GM21390 (cell line): ENCODE results near the gene SPATA33.
A peak's percentile ranks its signal among the peaks of the same experiment; 100 is the strongest.
"Not testable (repeated sequence)": the region's sequence is repeated elsewhere in the genome, so short reads cannot be mapped to it uniquely, and the experiment has no call there.

Experiments
- ATAC-seq: cut with Tn5 transposase; IDR thresholded peaks from one replicate; pipeline ENCODE4 v1.9.1; 2021; ENCODE audit not compliant: unreplicated experiment

Gene SPATA33

GRCh38 chr16:89658221-89658879 is 714 bp downstream of the SPATA33 start:
- no peak for ATAC-seq

- no peak for ATAC-seq
These were observed 2.5 kb downstream of the SPATA33 start for GRCh38 chr16:89660146-89660545.

GRCh38 chr16:89661215-89661614 is 3.6 kb downstream of the SPATA33 start:
- ATAC-seq, result no peak

GRCh38 chr16:89664238-89664637 is 6.6 kb downstream of the SPATA33 start:
- ATAC-seq, result not testable (repeated sequence)

GRCh38 chr16:89667000-89667399 is 9.4 kb downstream of the SPATA33 start:
- ATAC-seq, result not testable (repeated sequence)

- ATAC-seq, result no peak
These were observed 10.0 kb downstream of the SPATA33 start for GRCh38 chr16:89667633-89668032.

- ATAC-seq, result no peak
These were observed 11.1 kb downstream of the SPATA33 start for GRCh38 chr16:89668790-89669158.

- ATAC-seq, result no peak
These were observed 12.1 kb downstream of the SPATA33 start for GRCh38 chr16:89669755-89670154.

- no peak for ATAC-seq
These were observed 13.1 kb downstream of the SPATA33 start for GRCh38 chr16:89670496-89671431.

- not testable (repeated sequence) for ATAC-seq
These were observed 13.9 kb downstream of the SPATA33 start for GRCh38 chr16:89671565-89671964.

- ATAC-seq, result no peak
These were observed 14.7 kb downstream of the SPATA33 start for GRCh38 chr16:89672177-89672941.

- ATAC-seq, result no peak
These were observed 20.6 kb downstream of the SPATA33 start for GRCh38 chr16:89678258-89678657.

GRCh38 chr16:89685916-89686315 is 28.3 kb downstream of the SPATA33 start:
- no peak for ATAC-seq

- ATAC-seq, result peak; percentile 82
These were observed 29.0 kb downstream of the SPATA33 start, which contains the start of gene CDK10 for GRCh38 chr16:89686520-89687091. CDK10 (plus strand) TSS chr16:89686689; CDS start chr16:89686711, 22 bp downstream.

GRCh38 chr16:89687092-89687940 is 29.7 kb downstream of the SPATA33 start:
- peak; percentile 40 for ATAC-seq

- no peak for ATAC-seq
These were observed 30.8 kb downstream of the SPATA33 start for GRCh38 chr16:89688395-89688794.

- no peak for ATAC-seq
These were observed 31.5 kb downstream of the SPATA33 start for GRCh38 chr16:89689142-89689541.

- ATAC-seq, result not testable (repeated sequence)
These were observed 32.0 kb downstream of the SPATA33 start for GRCh38 chr16:89689621-89690020.

GRCh38 chr16:89690392-89690901 is 32.8 kb downstream of the SPATA33 start:
- ATAC-seq, result no peak
